ENCODE data around the gene PANK1.
"Not testable (repeated sequence)": the region's sequence is repeated elsewhere in the genome, so short reads cannot be mapped to it uniquely, and the experiment has no call there.

The PANK1 gene

GRCh38 chr10:89651916-89652573 lies 7.0 kb upstream of the PANK1 start:
- no peak for DNase-seq (ENCODE audit: low read depth in 2 of 2)

GRCh38 chr10:89651205-89651915 lies 6.3 kb upstream of the PANK1 start:
- no peak for DNase-seq (ENCODE audit: low read depth in 2 of 2)

- DNase-seq (ENCODE audit: low read depth in 2 of 2), result no peak
These were observed 4.0 kb upstream of the PANK1 start for GRCh38 chr10:89649051-89649450.

DNA sequence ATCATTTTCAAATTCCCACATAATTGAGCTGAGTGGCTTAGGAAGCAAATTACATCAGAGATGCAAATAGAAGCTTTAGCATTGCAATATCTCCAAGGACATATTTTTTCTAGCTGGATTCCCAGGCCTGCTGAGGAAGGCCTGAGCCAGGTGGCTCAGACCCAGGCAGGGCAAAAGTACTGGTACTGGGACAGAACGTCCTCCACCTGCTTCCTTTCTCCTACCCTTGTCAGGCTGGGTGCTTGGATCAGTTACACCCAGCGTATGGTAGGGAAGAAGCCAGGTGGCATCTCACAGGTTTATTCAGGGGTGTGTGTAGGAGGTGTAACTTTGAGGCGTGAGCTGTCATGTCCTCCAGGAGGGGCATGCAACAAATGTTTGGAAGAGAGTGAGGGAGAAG lies 3.0 kb upstream of the PANK1 start:
- no peak for DNase-seq (ENCODE audit: low read depth in 2 of 2)

DNA sequence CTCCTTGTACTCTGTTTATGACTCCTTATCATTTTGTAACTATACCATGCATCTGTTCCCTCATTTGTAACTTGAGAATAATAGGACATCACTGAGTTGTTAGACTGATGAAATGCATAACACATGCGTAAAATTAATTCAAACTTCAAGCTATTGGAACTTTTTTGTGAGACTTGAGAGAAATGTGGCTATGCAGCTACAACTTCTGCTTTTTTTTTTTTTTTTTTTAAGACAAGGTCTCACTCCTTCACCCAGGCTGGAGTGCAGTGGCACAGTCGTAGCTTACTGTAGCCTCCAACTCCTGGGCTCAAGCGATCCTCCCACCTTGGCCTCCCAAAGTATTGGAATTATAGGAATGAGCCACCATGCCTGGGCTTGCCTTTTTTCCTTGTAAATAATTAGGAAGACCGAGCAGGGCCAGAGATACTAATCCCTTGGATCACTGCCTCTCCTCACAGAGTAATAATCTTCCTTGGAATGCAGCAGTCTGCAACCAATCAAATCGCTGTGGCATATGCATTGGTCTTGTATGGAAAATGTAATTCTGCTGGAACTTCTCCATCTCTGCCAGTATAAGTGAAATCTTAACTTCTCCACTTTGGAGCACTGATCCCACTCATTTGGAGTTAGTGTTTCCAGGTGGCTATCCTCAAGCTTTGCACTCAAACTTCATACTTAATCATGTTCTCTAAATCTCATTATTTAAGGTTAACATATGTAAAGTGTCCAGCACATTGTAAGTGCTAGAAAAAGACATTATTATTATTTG lies 2.0 kb upstream of the PANK1 start:
- DNase-seq (ENCODE audit: low read depth in 2 of 2), result no peak

GRCh38 chr10:89645742-89646172 lies 715 bp upstream of the PANK1 start:
- DNase-seq (ENCODE audit: low read depth in 2 of 2), result no peak

- DNase-seq (ENCODE audit: low read depth in 2 of 2), result no peak
These were observed 413 bp downstream of the PANK1 start for GRCh38 chr10:89644691-89644966.

DNA sequence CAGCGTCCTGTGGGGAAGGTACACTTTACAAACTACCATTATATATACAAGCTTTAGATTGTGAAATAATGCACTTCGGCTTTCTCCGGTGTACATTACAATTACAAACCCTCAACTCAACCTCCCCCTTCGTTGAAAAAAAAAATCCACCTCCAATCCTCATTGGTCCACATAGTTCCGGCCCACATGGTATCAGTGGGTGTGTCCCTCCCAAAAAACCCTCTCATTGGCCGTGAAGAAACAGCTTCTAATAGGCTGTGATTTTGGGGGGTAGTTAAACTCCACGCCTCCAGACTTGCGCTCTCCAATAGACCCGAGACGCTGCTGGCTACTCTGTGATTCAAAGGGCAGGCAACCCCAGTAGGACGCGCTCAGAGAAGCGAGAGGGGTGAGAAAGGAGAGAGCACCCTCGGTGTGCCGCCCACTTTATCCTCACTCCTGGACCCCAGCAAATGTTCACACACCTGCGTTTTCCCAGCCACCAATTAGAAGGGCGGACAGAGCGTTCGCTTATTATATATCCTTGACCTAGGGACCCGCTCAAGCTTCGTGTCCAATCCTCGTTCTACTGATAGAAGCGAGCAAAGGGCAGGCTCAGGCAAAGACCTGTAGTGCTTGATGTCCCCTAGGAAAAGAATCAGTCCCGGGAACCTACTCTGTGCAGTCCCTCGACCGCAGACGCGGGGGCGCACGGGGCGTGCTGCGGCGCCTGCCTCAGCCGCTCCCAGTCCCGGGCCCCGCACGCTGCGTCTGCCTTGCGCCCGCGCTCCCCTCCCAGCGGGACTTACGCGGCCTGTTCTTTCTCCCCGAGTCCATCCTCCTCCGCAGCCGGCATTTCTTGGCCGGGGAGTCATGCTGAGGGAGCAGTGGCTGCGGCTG lies 991 bp downstream of the PANK1 start:
- DNase-seq (ENCODE audit: low read depth in 2 of 2), result peak; percentile 29 to 33

DNA sequence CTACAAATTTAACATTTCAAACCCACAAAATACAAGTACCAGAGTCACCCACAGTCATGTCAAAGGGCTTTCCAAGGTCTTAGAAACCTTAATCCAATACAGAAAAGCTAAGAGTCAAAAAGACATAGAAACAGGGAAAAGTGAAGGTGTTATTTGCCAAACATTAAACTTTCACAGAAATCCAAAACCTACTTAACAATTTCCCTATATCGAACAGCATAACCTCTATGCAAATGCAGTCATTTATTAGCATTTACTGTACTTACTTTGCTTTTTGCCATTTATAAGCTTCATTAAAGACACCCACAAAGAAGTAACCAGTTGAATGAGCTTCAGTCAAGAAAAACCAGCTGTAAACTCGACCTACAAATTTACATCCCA lies 1.6 kb downstream of the PANK1 start:
- no peak for DNase-seq (ENCODE audit: low read depth in 2 of 2)

DNA sequence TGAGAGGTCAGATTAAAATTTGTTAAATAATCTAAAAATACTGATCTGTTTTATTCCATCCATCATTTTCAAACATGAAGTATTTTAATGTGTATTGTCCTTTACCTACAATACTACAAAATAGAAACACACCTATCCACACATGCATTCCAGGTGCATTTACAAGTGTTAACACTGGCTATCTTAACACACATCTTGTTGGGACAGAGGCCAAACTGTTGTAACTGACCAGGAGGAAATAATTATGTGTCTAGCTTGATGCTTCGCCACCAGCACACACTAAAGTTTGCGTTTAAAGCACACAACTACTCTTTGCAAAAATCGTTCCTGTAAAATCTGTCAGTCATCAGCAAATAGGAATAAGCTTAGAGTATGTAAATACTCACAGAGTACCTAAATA lies 2.8 kb downstream of the PANK1 start:
- DNase-seq (ENCODE audit: low read depth in 2 of 2), result no peak

DNA sequence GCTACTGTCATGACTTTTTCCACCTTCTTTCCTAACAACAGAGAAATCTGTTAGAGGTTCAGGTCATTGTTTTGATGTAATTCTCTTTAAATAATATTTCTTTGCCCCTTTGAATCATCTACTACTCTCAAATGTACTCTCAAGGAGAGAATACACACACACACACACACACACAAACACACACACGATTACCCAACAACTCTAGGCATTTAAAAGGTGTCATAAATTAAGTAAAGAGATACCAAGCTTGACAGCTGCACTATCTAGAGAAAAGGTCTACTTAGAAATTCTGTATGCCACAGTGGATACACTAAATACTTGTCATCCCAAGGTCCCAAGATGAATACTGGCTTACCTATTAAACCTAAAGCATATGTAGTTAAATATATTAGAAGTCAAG lies 4.8 kb downstream of the PANK1 start:
- no peak for DNase-seq (ENCODE audit: low read depth in 2 of 2)

- DNase-seq (ENCODE audit: low read depth in 2 of 2), result no peak
These were observed 5.7 kb downstream of the PANK1 start for GRCh38 chr10:89639326-89639725.

DNA sequence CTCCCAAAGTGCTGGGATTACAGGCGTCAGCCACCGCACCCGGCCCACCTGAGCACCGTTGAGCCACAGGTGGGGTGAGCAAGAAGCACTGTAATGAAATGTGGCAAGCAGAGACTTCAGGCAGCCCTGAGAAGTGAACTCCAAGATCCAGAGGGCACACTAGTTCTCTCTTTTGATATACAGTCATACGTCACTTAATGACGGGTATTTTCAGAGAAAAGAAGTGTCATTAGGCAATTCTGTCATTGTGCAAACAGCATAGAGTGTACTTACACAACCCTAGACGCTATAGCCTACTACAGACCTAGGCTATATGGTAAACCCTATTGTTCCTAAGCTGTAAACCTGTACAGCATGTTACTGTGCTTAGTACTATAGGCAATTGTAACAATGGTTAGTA lies 7.9 kb downstream of the PANK1 start:
- DNase-seq (ENCODE audit: low read depth in 2 of 2), result no peak

DNA sequence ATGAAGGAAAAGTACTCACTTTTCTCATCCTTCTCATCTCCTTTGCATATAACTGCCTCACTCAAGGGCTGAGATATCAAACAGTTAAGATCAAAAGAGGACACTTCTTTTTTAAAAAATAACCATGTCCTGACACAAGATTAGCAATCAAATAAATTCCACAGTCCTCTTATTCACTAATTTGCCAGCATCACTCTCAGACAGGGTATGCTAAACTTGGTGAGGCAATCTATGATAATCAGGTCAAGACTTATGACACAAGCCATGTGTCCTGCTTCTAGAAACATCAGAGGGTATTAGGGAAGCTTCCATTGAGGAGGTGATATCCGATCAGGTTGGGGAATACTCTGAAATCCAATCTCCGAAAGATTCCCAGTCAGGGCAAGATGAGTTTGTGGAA lies 10.4 kb downstream of the PANK1 start:
- DNase-seq (ENCODE audit: low read depth in 2 of 2), result no peak

DNA sequence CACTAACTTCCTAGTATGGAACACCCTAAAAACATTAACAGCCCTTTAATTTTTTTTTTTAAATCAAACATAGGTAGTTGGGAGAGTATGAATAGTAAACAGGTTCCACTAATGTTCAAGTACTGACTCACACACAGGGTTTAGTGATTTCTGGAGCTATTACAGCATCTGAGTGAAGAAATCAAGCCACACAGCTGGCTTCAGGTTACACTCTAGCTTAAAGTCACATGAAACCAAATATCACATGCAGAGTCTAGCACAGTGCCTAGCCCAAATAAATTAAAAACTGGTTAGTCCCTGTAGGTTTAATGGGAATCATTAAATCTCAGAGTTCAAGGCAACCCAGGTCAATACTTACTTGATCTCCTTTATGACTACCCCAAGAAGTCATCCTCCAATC lies 11.6 kb downstream of the PANK1 start:
- no peak for DNase-seq (ENCODE audit: low read depth in 2 of 2)

GRCh38 chr10:89632824-89633223 lies 12.2 kb downstream of the PANK1 start:
- no peak for DNase-seq (ENCODE audit: low read depth in 2 of 2)

DNA sequence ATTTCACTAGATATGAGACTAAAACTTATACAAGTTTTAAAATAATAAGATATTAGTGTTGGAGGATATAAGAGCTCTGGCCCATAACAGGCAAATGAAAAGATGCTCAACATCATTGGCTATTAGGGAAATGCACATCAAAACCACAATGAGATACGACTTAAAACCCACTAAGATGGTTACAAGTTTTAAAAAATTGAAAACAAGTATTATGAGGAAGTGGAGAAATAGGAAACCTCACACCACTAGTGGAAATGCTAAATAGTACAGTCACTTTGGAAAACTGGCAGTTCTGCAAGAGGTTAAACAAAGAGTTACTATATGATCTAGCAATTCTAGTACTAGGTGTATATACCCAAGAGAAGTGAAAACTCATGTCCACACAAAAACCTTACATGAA lies 17.2 kb downstream of the PANK1 start:
- no peak for DNase-seq (ENCODE audit: low read depth in 2 of 2)

DNA sequence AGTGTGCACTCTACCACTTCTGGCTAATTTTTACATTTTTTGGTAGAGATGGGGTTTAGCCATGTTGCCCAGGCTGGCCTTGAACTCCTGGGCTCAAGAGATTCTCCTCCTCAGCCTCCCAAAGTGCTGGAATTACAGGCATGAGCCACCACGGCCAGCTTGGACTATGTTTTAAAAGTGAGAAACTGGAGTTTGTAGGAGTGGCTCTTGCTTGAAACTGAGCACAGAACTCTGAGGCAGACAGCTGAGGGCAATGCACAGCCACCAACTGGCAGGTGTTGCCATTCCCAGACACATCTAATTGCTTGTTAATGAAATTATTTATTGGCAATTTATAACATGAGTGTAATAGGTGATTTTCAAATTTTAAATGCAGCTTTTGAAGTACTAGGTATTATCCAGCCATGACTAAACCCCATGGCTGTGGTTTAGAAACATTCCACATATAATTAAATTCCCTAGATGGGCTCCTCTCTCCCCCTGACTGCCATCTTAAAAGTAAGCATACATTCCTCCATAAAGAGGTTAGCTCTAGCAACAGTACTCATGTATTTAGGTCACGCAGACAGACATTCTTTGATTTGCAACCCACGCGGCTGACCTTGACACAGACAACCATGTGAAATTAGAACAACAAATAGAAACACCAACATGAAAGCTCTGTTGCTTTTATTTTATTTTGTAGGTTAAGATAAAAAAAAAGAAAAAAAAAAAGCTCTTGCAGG lies 19.8 kb downstream of the PANK1 start:
- no peak for DNase-seq (ENCODE audit: low read depth in 2 of 2)

- DNase-seq (ENCODE audit: low read depth in 2 of 2), result no peak
These were observed 21.0 kb downstream of the PANK1 start for GRCh38 chr10:89624020-89624419.

GRCh38 chr10:89622151-89622550 lies 22.9 kb downstream of the PANK1 start:
- DNase-seq (ENCODE audit: low read depth in 2 of 2), result no peak

- no peak for DNase-seq (ENCODE audit: low read depth in 2 of 2)
These were observed 23.6 kb downstream of the PANK1 start for GRCh38 chr10:89621438-89621837.

DNA sequence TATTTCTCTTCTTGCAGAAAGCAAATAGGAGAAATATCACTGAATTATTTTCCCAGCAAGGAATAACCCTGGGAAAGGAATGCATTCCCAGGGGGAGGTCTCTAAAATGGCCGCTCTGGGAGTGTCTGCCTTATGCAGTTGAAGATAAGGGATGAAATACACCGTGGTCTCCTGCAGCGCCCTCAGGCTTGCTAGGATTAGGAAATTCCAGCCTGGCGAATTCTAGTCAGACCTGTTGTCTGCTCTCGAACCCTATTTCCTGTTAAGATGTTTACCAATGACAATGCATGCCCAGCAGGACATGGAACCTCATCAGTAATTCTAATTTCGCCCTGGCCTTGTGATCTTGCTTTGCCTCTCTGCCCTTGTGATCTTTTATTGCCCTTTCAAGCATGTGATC lies 24.7 kb downstream of the PANK1 start:
- not testable (repeated sequence) for DNase-seq (ENCODE audit: low read depth in 2 of 2)

Measured in activated CD8-positive, alpha-beta memory T cell treated with anti-CD3 and anti-CD28 coated beads for 4 hours (primary cell).